GM19395 (cell line): ENCODE measurements around the gene CACNA1S.

Experiments used
- ATAC-seq: cut with Tn5 transposase; IDR thresholded peaks from one replicate; pipeline ENCODE4 v1.9.1; 2021; ENCODE audit warnings: mild to moderate bottlenecking, moderate library complexity; ENCODE audit not compliant: unreplicated experiment

Gene CACNA1S

DNA sequence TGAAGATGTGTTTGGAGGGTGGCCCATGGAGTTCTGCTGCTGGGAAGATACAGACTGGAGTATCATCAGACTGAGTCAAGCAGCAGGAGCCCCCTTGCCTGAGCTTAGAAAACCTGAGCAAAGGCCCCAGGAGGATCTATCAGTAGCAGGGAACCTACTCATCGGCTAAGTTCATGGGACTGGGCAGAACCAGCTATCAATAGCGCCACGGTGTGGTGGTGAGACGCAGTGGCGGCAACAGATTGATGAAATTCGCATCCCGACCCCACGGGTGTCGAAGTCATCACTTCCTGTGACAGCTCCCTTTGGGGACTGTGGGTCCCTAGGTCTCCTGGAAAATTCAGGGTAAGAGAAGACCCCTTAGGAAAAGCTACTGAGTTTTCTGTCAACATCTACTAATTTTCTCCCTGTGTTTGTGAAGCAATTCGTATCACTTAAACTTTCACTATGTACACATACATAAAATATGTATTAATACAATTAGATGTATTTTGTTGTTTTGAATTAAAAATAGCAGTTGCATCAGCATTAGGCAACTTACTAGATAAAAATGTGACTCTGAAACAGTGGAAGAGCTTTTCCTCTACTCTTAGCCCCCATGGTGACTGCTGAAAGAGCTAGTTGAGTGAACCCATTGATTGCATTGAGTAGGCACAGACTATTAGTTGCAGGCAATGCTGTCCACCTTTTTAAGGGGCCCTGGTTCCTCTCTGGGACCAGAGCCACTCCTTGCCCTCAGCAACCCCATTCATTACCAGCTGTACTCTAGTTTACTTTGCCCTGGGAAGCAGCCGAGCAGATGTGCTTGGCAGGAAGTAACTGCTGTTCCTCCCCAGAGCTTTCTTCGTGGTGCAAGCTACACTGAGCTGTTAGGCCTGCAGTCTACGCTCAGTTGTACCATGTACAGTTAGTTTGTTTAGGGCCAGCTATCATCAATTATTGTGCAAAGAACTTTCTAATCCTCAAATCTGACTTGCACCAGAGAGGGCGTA, 7.3 kb upstream of the CACNA1S start:
- ATAC-seq = no peak

DNA sequence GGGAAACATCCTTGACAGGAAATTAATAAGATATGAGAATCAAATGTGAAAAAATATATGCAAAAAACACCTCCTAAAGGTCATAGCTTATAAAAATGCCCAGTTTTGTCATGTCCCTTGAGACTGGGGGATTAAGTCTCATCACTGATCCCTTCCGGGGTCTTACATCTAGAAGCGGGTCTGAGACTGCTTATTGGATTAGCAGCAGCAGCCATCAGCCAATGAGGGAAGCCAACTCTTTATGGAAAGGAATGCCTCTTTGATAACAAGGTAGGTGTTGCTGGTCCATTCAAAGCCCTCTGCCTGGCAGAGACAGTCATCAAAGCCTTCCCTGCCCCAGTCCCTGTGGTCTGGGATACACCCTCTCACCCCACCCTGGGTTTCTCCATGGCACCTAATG, 3.9 kb upstream of the CACNA1S start:
- ATAC-seq = no peak

DNA sequence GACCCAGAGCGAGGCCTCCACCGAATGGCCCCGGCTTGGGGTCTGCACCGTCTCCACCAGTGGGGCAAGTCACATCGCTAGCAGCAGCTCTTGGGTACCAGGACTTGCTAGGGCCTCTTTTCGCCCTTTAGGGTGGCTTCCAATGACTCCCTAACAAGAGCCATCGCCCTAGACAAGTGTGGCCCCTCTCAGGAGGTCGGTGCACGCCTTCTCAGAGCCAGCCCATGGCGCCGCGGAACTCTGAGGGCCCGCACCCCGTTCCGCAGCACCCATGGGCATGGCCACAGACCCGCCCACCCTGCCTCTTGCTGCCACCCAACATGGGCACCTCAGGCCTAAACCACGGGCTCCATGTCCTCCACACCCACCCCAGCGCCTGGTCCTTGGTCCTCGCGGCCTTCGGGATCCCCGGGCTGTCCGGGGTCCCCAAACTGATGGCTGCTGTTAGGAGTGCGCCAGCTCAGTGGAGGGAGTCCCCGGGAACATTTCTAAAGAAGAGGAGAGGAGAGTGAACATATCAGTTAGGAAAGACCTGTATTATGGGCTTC, 3.2 kb upstream of the CACNA1S start:
- no peak for ATAC-seq

DNA sequence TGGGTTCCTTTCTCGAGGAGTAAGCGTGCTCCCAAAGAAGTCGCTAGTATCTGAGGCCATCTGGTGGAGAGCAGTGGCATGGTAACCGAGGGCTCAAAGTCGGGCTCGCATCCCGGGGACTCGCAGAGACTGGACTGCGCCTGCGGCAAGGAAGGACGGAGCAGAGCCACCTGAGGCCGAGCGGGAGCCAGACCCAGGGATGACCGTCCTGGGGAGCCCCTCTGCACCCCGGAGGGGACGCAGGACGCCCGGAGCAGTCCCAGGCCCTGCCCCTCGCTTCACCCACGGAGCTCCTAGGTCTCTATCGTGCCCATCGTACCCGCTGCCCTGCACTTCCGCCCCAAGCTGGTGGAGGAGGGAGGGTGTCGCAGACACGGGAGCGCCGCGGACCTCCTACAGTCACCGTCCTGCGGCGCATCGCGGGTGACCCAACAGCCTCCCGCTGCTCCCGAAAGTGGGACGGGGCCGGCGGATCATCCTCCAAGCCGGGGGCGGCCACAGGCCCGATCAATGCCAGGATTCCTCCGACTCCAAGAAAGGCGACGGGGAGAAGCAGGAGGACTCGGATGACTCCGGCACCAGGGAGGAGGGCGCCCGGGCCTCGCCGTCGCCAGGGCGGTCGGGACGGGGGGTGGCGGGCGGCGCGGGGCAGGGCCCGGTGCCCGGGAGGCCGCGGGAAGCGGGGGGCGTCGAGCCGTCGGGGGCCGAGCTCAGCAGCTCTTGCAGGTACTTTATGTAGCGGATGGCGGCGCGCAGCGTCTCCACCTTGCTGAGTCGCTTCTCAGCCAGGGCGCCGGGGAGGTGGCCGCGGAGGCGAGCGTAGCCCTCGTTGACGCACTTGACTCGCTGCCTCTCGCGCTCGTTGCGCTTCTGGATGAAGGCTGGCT, 2.3 kb upstream of the CACNA1S start:
- peak; percentile 93 for ATAC-seq

DNA sequence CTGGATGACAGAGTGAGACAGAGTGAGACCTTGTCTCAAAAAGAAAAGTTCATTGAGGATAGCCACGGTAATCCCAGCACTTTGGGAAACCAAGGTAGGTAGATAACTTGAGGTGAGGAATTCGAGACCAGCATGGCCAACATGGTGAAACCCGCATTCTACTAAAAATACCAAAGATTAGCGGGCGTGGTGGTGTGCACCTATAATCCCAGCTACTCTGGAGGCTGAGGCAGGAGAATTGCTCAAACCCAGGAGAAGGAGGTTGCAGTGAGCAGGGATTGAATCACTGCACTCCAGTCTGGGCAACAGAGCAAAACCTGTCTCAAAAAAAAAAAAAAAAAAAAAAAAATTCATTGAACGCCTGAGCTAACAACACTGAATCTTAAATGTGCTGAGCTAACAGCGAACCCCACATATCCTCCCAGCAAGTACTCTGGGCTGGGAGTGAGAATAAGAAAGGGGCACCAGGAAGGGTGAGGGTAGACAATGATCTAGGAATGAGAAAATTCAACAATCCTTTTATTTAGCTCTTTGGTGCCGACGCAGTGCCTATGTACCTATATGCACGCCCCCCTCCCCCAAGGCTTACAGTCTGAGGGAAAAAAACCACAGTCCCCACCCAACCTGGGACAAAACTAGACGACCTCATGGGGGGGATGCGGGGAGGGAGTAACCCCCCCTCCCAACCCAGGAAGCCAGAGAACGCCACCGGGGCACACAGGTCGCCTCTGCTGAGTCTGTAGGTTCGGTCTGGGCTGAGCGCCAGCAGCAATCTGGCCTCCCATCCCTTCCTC, 1.4 kb upstream of the CACNA1S start:
- ATAC-seq = no peak

DNA sequence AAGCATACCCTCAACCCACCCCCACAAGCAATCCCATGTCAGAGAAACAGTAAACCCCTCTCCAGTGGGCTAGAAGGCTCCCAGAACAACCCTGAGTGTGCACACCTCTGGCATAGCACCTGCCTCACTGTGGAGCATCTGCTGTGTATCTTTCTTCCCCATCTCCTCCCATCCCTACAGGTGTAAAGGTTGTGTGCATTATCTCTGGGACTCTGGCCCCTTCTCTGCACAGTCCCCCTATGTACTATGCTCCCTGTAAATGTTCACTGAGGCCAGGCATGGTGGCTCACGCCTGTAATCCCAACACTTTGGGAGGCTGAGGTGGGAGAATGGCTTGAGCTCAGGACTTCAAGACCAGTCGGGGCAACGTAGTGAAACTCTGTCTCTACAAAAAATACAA, 700 bp upstream of the CACNA1S start:
- ATAC-seq = no peak

DNA sequence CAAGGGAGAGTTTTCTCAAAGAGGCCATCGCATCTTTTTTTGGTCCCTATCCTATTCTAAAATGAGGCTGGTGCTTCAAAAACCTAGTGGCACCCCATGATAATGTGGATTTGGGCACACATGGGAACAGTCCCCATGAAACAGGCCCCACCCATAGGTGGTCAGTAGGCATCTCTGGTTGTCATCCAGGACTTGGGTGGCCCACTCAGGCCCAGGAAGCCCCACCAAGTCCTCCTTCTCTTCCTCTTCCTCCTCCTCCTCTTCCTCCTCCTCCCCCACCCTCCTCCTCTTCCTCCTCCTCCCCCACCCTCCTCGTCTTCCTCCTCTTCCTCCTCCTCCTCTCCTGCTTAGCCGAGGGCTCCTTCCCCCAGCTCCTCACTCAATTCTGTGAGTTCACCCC, 554 bp downstream of the CACNA1S start:
- no peak for ATAC-seq

DNA sequence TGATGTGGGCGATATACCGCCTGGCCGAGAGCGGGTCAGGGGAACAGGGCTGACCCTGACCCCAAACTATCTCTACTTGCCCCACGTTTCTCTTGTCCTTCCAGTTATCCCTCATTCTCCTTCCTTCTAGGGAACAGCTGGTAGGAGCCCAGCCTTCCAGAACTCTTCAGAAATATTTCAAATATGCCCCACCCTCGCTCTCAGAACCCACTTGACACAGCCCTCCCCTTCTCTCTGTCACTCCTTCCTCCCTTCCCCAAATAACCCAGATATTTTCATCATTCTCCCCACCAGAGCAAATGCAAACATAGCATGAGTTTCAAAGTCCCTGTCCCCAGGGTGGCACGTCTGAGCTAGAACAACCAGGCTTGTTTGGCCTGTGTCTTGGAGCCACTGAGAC, 1.1 kb downstream of the CACNA1S start:
- no peak for ATAC-seq

DNA sequence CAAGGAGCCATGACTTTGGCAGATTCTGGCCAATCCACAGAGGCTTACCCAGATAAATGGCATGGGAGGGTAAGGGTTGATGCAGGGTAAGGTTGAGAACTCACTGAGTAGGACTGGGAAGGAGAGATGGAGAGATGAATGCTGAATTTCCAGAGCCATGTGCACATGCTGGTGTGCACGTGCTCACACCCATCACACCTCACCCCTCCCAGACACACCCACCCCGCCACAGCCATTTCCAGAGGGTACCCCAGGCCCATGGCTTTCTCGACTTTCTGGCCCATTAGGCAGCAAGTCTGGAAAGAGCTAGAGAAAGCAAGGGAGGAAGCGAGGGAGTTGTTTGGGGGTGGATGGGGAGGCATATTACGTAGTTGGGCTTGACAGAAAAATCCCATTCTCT, 1.6 kb downstream of the CACNA1S start:
- no peak for ATAC-seq

DNA sequence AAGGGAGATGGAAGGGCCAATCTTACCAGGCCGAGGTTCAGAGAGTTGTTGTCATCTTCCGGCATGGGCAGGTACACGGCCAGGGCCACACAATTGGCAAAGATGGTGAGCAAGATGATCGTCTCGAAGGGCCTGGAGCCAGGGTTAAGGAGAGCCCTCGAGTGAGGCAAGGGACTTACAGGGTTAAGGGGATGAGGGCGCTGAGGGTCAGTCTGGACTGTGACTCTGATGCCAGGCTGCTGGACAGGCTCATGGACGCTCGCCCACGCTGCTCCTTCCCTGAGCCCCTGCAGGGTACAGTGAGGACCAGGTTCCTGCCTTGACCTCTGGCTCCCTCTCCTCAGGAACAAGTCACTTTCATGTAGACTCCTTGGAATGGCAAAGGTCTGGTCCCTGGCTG, 2.1 kb downstream of the CACNA1S start:
- no peak for ATAC-seq

DNA sequence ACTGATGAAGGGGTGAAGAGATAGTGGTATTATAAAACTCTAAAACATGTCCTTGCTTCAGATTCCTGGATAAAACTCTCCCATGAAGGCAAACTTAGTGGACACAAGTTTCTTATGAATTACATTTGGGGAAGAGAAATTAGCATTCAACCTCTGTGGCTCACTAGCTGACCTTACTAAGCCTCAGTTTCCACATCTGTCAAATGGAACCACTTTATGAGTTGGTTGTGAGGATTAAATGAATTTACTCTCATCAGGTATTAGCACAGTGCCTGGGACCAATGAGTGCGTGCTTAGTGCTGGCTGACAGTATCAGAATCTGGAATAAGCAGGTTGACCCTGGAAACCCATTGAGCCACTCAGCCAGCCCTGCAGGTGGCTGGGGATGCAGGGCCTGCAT, 2.6 kb downstream of the CACNA1S start:
- no peak for ATAC-seq

DNA sequence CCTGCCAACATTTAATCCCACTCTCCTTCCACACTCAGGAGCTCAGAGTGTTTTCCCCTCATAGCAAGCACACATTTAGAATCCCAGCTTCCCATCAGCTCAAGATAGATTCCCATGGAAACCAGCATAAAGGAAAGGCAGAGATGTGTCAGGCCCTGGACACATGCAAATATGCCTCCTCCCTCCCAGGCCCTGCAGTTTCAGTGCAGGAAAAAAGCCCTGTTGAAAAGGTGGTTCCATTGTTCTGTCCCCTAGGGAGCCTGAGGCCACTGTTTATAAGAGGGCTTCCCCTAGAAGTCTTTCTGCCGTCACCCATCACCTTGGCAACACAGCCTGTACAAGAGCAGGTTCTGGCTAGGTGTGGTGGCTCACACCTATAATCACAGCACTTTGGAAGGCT, 3.6 kb downstream of the CACNA1S start:
- ATAC-seq = no peak

DNA sequence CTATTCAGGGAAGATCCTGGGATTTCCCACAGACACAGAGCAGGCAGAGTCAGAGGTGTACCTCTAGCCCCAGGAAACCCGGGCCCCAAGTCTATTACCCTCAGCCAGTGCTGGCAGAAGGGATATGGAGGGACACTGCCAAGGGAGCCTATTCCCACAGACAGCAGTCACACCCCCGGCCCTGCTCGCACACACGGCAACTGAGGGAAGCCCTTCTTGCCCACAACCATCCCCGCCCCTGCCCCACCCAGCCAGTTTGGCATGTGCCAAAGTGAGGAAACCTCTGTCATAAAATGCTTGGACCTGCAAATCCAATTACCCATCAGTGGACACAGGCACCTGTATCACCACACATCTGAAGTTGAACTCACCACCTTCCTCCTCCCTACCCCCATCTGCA, 6.5 kb downstream of the CACNA1S start:
- no peak for ATAC-seq

DNA sequence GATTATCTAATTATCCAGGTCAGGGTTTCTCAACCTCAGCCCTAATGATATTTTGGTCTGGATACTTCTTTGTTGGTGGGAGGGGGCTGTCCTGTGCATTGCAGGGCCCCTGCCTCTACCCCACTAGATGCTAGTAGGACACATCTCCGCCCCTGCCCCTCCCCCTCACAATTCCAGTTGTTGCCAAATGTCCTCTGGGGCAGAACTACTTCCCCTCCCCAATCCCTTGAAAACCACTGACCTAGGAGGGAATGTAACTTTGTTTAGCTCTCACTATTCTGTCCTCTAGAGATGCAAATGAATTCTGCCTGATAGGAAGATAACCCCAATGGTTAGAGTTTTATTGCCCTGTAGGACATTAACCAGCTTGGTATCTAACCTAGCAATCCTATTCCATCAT, 8.1 kb downstream of the CACNA1S start:
- ATAC-seq = no peak

DNA sequence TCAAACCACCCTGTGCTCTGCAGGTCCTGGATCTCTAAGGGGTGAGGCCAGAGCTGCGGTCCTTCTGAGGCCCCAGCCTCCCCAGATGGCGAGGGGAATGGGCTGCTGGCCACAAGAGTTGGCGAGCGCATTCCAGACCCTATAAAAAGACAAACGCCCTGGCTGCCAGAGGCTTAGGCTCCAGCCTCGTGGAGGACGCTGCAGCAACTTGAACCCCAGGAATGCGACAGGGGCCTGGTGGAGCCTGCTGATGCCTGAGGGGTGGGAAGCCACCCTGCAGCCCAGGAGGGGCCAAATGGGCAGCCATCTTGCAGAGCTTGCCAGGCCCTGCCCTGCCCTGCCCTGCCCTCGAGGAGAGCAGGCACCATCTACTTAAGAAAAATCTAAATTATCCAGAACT, 8.6 kb downstream of the CACNA1S start:
- no peak for ATAC-seq

DNA sequence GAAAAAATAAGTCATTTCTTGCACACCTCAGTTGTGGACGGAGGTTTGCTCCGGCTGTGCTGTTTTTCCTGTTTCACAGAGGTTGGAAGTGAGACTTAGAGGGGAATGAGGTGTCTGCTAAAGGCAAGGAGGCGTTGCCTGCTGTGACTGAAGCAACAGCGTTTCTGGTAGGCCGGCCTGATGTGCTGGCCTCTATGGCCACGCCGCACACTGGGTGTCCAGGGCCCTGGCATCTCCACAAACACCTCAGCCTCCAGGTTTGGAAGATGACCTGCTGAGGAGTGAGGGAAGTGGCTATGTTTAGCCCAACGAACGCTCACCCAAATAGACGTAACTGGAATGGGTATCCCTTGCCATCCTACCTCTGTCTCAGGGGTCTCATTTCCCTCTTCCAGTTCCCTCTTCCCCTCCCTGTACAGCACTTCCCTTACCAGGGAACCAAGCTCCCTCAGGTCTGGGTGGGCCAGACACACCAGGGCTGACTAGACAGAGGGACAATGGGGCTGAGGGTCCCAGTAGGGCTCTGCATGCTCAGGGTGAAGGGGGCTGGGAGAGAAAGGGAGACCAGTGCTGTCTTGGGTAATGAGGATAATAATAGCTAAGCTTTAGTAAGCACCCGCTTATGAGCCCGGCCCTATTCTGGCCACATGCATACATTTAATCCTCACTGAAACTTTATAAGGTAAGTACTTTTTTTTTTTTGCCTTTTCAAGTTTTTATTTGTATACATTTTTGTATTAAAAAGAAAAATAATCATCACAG, 11.9 kb downstream of the CACNA1S start:
- no peak for ATAC-seq

DNA sequence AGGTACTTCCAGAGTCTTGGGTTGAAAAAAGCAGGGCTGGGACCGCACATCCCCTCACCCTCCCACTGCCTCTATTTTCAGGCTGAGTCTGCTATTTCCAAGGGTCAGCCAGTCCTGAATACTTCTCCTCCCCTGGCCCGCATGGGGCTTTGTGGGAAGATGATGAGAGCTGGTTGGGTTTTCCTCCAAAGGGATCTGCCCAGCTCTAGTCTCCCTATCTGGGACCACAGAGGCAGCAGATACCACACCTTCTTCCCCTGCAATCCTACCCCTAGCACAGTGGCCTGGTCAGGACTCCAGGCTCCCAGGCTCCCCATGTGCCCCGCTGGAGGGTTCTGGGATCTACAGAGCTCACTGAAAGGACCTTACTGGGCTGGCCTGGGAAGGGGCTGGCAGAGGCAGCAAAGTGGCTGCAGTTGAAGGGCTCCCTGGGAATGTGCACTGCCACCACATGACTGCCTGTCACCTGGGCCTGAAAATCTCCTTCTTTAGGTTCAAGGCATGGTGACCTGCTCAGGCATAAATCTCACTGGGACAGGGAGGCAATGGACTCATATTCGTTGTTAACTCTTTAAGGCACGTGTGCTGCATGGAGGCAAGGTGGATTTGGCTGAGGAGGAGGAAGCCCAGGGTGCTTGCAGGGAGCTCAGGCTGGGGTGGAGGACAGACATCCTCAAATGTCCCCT, 13.1 kb downstream of the CACNA1S start:
- no peak for ATAC-seq

DNA sequence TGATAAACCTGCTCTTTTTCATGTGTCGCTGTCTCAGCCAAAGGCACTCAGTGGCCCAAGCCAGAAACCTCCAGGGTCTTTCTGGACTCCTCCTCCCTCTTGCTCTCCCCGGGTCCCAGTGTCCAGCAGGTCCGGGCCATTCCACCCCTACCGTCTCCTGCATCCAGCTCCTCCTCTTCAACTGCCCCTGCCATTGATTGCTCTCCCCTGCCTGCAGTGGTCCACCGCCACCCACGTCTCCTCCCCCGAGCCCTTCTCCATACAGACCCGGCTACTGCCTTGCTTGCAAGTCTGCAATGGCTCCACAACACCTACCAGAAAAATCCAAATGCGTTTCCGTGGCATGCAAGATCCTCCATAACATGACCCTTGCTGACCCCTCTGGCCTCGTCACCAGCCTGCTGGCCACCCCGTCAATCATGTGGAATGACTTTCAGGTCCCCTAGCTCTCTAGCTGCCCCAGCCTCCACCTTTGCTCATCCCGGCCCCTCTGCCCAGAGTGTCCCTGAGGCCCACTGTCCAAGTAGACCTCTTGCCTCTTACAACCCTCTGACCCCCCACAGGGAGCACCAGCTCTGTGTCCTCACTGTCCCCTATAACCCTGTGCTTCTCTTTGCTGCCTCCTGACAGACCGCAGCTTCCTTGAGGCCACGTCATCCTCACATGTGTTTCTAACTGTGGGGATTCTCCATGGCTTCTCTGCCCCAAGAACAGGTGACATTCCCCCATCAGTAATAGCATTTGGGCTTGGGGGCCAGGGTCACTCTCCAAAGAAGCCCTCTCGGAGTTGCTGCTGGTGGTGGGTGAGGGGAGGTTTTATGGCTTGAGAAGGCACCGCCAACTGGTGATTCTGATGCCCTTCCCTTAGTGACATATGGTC, 15.0 kb downstream of the CACNA1S start:
- no peak for ATAC-seq
